PC-3 (cell line): ENCODE measurements around the gene SCN8A. TPM values are rescaled to one million over a fixed set of nuclear protein-coding genes. Genes with fewer than 3 reads are reported as not detected.

Experiments used
- ATAC-seq: fragments of 200-7000 bp; cut with Tn5 transposase; 2 replicates; pipeline ENCODE4 v1.9.1; 2020; ENCODE audit warnings: mild to moderate bottlenecking, moderate library complexity
- Bru-seq: library from RNA; stranded (reverse); fragments of 400-500 nt; gene quantifications from one replicate; lab custom pipeline; 2021; lab: Mats Ljungman, UMichigan
- BruChase-seq, 2 experiments: library from RNA; stranded (reverse); fragments of 400-500 nt; gene quantifications; one replicate each; lab custom pipeline; 2021; lab: Mats Ljungman, UMichigan
- BruUV-seq: library from RNA; stranded (reverse); fragments of 400-500 nt; replicated peaks from 2 replicates; lab custom pipeline; 2021; lab: Mats Ljungman, UMichigan
- CTCF ChIA-PET: fragments of 300-600 bp; sonication (Branson Sonifier 250); formaldehyde crosslinking; loops from one replicate; lab custom pipeline; 2022; ENCODE audit warnings: antibody characterized with exemption; lab: Charles Lee
- POLR2A ChIA-PET: fragments of 300-600 bp; sonication (Branson Sonifier 250); formaldehyde crosslinking; loops from one replicate; lab custom pipeline; 2022; ENCODE audit warnings: antibody characterized with exemption; ENCODE audit not compliant: unreplicated experiment; lab: Charles Lee
- DNase-seq: peaks from one replicate; pipeline ENCODE4 v3.0.0-alpha.2; 2015
- H2AFZ ChIP-seq: fragments of 300-600 bp; sonication (generic); 2 replicates; pipeline ENCODE4 v1.6.0; 2016; ENCODE audit warnings: antibody characterized with exemption, low read length
- H3F3A ChIP-seq: fragments of 300-600 bp; sonication (generic); one replicate; pipeline ENCODE4 v1.6.0; 2017; ENCODE audit warnings: antibody characterized with exemption, low read length, control low read depth, mild to moderate bottlenecking; ENCODE audit not compliant: unreplicated experiment
- H3K27ac ChIP-seq: fragments of 300-600 bp; sonication (generic); 2 replicates; pipeline ENCODE4 v1.5.1; 2016; ENCODE audit warnings: mild to moderate bottlenecking, low read length
- H3K27me3 ChIP-seq: fragments of 300-600 bp; sonication (generic); 2 replicates; pipeline ENCODE4 v1.6.1; 2016; ENCODE audit warnings: low read length, mixed read lengths
- H3K36me3 ChIP-seq: fragments of 300-600 bp; sonication (generic); 2 replicates; pipeline ENCODE4 v1.6.1; 2016; ENCODE audit warnings: low read depth, mixed run types, low read length, mixed read lengths
- H3K4me1 ChIP-seq: fragments of 300-600 bp; sonication (generic); 2 replicates; pipeline ENCODE4 v1.5.1; 2016; ENCODE audit warnings: low read length; ENCODE audit not compliant: insufficient read depth
- H3K4me2 ChIP-seq: fragments of 300-600 bp; sonication (generic); 2 replicates; pipeline ENCODE4 v1.6.0; 2016; ENCODE audit warnings: low read length
- H3K4me3 ChIP-seq: fragments of 300-600 bp; sonication (generic); 2 replicates; pipeline ENCODE4 v1.5.1; 2016; ENCODE audit warnings: mild to moderate bottlenecking, low read length, mixed read lengths
- H3K79me2 ChIP-seq: fragments of 300-600 bp; sonication (generic); 2 replicates; pipeline ENCODE4 v1.6.1; 2017; ENCODE audit warnings: low read length, mixed read lengths
- H3K9ac ChIP-seq: fragments of 300-600 bp; sonication (generic); 2 replicates; pipeline ENCODE4 v1.6.0; 2016; ENCODE audit warnings: mild to moderate bottlenecking, low read length
- H3K9me2 ChIP-seq: fragments of 300-600 bp; sonication (generic); replicated peaks from 2 replicates; pipeline ENCODE4 v1.6.1; 2016; ENCODE audit warnings: mixed run types, low read length, mixed read lengths
- H3K9me3 ChIP-seq: fragments of 300-600 bp; sonication (generic); 2 replicates; pipeline ENCODE4 v1.6.1; 2016; ENCODE audit warnings: low read length, mixed read lengths
- H4K20me1 ChIP-seq: fragments of 300-600 bp; sonication (generic); 2 replicates; pipeline ENCODE4 v1.6.1; 2016; ENCODE audit warnings: low read length, mixed read lengths
- CTCF ChIP-seq: fragments of 300-600 bp; sonication (generic); conservative IDR thresholded peaks from 2 replicates; pipeline ENCODE4 v1.5.1; 2017; ENCODE audit warnings: antibody characterized with exemption, low read depth, mild to moderate bottlenecking, low read length
- EZH2 ChIP-seq: fragments of 300-600 bp; sonication (generic); IDR thresholded peaks from one replicate; pipeline ENCODE4 v1.6.1; 2017; ENCODE audit warnings: antibody characterized with exemption, mild to moderate bottlenecking, low read length; ENCODE audit not compliant: unreplicated experiment
- EZH2phosphoT487 ChIP-seq: fragments of 300-600 bp; sonication (generic); IDR thresholded peaks from 2 replicates; pipeline ENCODE4 v1.6.1; 2018; ENCODE audit warnings: mild to moderate bottlenecking, antibody characterized with exemption, low read length, borderline replicate concordance
- intact Hi-C: fragments of 100-400 bp; cut with micrococcal nuclease; formaldehyde crosslinking; loops from 2 replicates; pipeline ENCODE4 v1.9.0; 2023
- long read RNA-seq: library from polyadenylated mRNA; unstranded; transcript quantifications from one replicate; pipeline ENCODE4 v2.0.0, GENCODE V29; 2021; ENCODE audit not compliant: unreplicated experiment
- total RNA-seq: library from RNA; depleted of rRNA; stranded (reverse); fragments of >200 nt; gene quantifications from 2 replicates; pipeline ENCODE4 v1.2.3, GENCODE V29; 2014; rRNA removed

The SCN8A gene
- total RNA-seq (10.7 and 12.7 TPM in 2 replicates), Bru-seq, nascent RNA (percentile 85 among the genes with signal in this experiment), BruChase-seq, experiment 1, labeled RNA remaining after a 6-hour chase (percentile 79 among the genes with signal in this experiment), BruChase-seq, experiment 2, labeled RNA remaining after a 2-hour chase (percentile 82 among the genes with signal in this experiment)
- long read RNA-seq, partial matches to known transcripts, result 4 of 20 reads
- long read RNA-seq, other reads (novel, unspliced or antisense), result 16 of 20 reads

- Histone ChIP-seq H3K4me1 (peaks cover 24% of the 10 kb centered on the region), H3K9ac (peak within 1 kb of the TSS; percentile 67), H3K27ac (peak within 1 kb of the TSS; percentile 46), H3K79me2 (peaks cover 54% of the 10 kb centered on the region), H3K4me3 (peak within 1 kb of the TSS; percentile 96), H3F3A (peaks cover 3% of the 10 kb centered on the region), H4K20me1 (peaks cover 18% of the 10 kb centered on the region; the same call in 1 of the 2 replicates), H3K9me2 (no peaks in the 10 kb centered on the region), H3K27me3 (no peaks in the 10 kb centered on the region), H3K4me2 (peak within 1 kb of the TSS; percentile 93), H3K9me3 (no peaks in the 10 kb centered on the region), H3K36me3 (no peaks in the 10 kb centered on the region), H2AFZ (peak within 1 kb of the TSS; percentile 88)
- DNase-seq (peak; percentile 63), ATAC-seq (peak; percentile 49)
- BruUV-seq, result no TSS peak
- intact Hi-C loops, result loop anchor here (5.0 kb wide), 1 partner anchor 231 kb away; no protein-coding TSS in a partner anchor
- TF ChIP-seq EZH2 (no peak), CTCF (no peak), EZH2phosphoT487 (no peak)
- POLR2A ChIA-PET, result no interaction called here
- CTCF ChIA-PET, result interaction anchor here (0.6 kb wide), 1 partner anchor 212 kb away, joined by 5 read pairs; no protein-coding TSS in a partner anchor
Measured at GRCh38 chr12:51591016-51591901, at the start of gene SCN8A. SCN8A (plus strand) TSS chr12:51591233; CDS start chr12:51662818, 71,585 bp downstream.

- CTCF ChIA-PET, result no interaction called here
- H3K27me3 ChIP-seq, result no peaks in the 10 kb centered on the region
- peak; percentile 90 for ATAC-seq
Measured at GRCh38 chr12:51546097-51546496, 44.9 kb upstream of the SCN8A start.

More at GRCh38 chr12:51546097-51546496, 44.9 kb upstream of the SCN8A start:
- BruUV-seq, result no TSS peak
- Histone ChIP-seq H3K36me3 (no peaks in the 10 kb centered on the region), H3K79me2 (no peaks in the 10 kb centered on the region), H3F3A (no peaks in the 10 kb centered on the region), H4K20me1 (no peaks in the 10 kb centered on the region), H2AFZ (no peak overlapping the region), H3K4me2 (no peak overlapping the region), H3K27ac (no peak overlapping the region), H3K9ac (no peak overlapping the region), H3K4me1 (no peaks in the 10 kb centered on the region), H3K9me3 (no peaks in the 10 kb centered on the region), H3K9me2 (no peaks in the 10 kb centered on the region), H3K4me3 (no peak overlapping the region)
- POLR2A ChIA-PET, result interaction anchor here (0.6 to 0.7 kb wide), 2 partner anchors 15 to 44 kb away, joined by 3 to 5 read pairs; no protein-coding TSS in a partner anchor
- DNase-seq, result peak; percentile 36
- intact Hi-C loops, result loop anchor here (2.0 kb wide), 1 partner anchor 133 kb away; no protein-coding TSS in a partner anchor
- TF ChIP-seq EZH2phosphoT487 (no peak), EZH2 (no peak), CTCF (no peak)
